ENCODE results near the gene PTPRM.

The PTPRM gene

DNA sequence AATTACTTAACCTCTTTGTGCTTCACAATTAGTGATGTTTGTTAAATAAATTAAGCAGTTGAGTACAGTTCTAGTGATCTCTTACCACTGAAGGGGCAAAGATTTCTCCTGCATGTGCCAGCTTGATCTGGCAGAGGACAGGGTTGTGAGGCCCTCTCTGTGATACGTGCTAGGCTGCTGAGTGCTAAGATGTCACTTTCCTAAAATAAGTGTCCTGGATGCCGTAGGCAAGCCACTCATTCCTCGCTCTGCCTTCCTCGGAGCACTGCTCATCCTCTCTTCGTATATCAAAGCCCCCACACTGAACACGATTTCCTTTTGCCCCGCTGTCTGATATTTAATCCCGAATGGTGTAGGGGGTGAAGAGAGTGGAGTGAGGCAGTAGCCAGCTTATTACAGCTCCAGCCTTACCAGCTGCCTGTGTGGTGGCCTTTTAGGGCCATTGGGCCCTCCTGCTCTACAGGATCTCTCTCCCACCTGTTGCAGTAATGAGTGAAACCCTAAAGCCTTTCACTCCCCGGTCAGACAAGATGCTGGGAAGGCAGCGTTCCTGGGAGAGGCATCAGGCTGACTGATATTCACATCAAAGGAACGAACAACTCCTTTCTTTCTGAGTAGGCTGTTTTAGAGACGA, 40.5 kb downstream of the PTPRM start:
- no peak for DNase-seq (ENCODE audit: extremely low spot score)
- ChIA-PET CTCF (no interaction called here), POLR2A (no interaction called here)
- TF ChIP-seq, protein P1, sequence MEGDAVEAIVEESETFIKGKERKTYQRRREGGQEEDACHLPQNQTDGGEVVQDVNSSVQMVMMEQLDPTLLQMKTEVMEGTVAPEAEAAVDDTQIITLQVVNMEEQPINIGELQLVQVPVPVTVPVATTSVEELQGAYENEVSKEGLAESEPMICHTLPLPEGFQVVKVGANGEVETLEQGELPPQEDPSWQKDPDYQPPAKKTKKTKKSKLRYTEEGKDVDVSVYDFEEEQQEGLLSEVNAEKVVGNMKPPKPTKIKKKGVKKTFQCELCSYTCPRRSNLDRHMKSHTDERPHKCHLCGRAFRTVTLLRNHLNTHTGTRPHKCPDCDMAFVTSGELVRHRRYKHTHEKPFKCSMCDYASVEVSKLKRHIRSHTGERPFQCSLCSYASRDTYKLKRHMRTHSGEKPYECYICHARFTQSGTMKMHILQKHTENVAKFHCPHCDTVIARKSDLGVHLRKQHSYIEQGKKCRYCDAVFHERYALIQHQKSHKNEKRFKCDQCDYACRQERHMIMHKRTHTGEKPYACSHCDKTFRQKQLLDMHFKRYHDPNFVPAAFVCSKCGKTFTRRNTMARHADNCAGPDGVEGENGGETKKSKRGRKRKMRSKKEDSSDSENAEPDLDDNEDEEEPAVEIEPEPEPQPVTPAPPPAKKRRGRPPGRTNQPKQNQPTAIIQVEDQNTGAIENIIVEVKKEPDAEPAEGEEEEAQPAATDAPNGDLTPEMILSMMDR (IDR thresholded peaks at IDR 0.05; ENCODE audit: control extremely low read depth, extremely low read depth, low read depth, missing control alignments): no peak

DNA sequence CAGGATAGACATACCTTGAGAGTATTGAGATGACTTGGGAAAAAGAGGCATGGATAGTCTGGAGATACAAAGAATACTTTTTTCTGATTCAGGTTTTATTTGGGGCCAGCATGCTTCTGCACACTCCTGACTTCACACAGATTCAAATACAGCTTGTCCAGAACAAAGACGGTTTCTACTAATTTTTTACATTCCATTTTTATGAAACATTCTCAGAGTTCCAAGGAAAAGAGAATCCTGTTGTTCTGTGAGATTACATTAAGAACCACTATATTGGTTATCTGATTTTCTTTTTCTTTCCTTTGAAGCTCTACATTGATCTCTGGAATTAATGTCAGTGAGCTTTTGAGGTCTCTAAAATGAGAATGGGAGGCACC, 41.0 kb downstream of the PTPRM start:
- CTCF ChIA-PET: interaction anchor here (1.3 kb wide), 1 partner anchor 9 kb away, joined by 5 read pairs; no protein-coding TSS in a partner anchor
- DNase-seq (ENCODE audit: extremely low spot score): no peak

DNA sequence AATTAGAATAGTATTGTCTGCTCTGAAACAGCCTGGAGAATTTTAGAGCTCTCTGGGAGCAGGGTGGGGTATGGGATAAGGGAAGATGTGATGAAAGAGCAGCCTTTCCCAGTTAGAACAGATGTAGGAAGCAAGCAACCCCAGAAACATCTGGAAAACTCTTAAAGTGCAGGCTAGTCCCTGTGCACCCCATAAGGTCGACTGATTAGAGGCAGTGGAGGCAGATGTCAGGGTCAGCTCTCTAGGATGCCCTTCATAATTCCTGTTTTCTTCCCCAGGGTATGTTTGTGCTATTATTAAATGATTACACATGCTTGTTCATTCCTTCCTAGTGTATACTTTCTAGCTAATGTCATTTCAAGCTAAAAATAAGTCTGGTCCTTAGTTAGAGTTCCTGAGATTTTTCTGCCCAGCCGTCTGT, 41.7 kb downstream of the PTPRM start:
- TF ChIP-seq, protein P1 (IDR thresholded peaks at IDR 0.05; ENCODE audit: control extremely low read depth, extremely low read depth, low read depth, missing control alignments): no peak
- CTCF ChIA-PET: interaction anchor here (1.3 kb wide), 1 partner anchor 9 kb away, joined by 5 read pairs; no protein-coding TSS in a partner anchor
- POLR2A ChIA-PET: no interaction called here
- no peak for DNase-seq (ENCODE audit: extremely low spot score)

More for the DNA sequence above, 41.0 kb downstream of the PTPRM start:
- TF ChIP-seq, protein P1 (IDR thresholded peaks at IDR 0.05; ENCODE audit: control extremely low read depth, extremely low read depth, low read depth, missing control alignments): no peak
- POLR2A ChIA-PET: no interaction called here

DNA sequence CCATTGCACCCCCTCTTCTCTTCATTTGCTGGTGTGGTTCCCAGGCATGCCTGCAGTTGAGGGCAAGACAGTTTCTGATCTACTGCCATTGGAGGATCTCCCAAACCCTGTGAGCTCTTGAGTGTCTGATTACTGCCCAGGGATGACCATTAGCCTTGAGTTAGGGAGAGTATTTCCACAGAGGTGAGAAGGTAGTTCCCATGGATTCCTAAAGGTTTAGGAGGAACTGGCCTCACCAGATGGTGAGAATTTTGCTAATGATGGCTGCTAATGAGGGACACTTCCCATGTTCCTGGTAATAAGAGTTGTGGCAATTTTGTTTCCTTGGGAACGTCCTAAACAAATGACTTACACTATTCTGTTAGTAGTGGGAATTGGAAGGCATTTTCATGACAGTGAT, 42.5 kb downstream of the PTPRM start:
- ChIA-PET POLR2A (interaction anchor here (0.7 kb wide), 1 partner anchor 72 kb away, joined by 5 read pairs; no protein-coding TSS in a partner anchor), CTCF (no interaction called here)
- DNase-seq (ENCODE audit: extremely low spot score): no peak
- TF ChIP-seq, protein P1 (IDR thresholded peaks at IDR 0.05; ENCODE audit: control extremely low read depth, extremely low read depth, low read depth, missing control alignments): no peak

DNA sequence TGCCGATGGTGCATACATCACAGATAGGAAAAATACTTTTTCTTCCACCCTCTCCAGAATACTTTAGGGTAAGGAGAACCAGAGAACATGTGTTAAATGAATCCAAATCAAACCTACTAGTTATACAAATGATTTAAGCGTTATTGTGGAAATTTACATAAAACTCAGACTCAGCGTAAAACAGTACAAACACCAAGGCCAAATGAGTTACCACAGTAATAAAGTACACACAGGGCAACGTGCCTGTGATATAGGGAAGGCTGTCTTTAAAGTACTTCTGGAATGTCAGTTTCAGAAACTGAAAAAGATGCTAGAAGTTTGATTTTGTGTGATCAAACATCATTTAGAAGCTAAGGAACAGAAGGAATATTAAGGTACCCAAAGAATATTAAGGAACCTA, 46.9 kb downstream of the PTPRM start:
- no peak for DNase-seq (ENCODE audit: extremely low spot score)
- TF ChIP-seq, protein P1 (IDR thresholded peaks at IDR 0.05; ENCODE audit: control extremely low read depth, extremely low read depth, low read depth, missing control alignments): no peak
- CTCF ChIA-PET: interaction anchor here (1.2 kb wide), 1 partner anchor 9 kb away, joined by 7 read pairs; no protein-coding TSS in a partner anchor
- POLR2A ChIA-PET: no interaction called here

DNA sequence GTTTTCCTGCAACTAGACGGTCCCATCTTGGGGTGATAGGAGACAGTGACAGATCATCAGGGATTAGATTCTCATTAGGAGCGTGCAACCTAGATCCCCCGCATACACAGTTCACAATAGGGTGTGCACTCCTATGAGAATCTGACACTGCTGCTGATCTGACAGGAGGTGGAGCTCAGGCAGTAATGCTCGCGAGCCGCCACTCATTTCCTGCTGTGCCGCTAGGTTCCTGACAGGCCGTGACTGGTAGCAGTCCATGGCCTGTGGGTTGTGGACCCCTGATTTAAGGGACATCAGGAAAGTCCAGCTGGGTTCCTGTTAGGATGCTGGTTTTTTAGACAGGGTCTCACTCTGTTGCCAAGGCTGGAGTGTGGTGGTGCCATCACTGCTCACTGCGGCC, 48.7 kb downstream of the PTPRM start:
- CTCF ChIA-PET: no interaction called here

More for the DNA sequence above, 48.7 kb downstream of the PTPRM start:
- POLR2A ChIA-PET: no interaction called here
- no peak for DNase-seq (ENCODE audit: extremely low spot score)
- TF ChIP-seq, protein P1 (IDR thresholded peaks at IDR 0.05; ENCODE audit: control extremely low read depth, extremely low read depth, low read depth, missing control alignments): no peak
